PC-9 (cell line): ENCODE data around the gene KIT.

Source experiments
- EZH2 ChIP-seq: fragments of 200-600 bp; sonication (generic); IDR thresholded peaks from 2 replicates; pipeline ENCODE4 v1.8.0; 2017; ENCODE audit warnings: antibody characterized with exemption, low read depth
- TF ChIP-seq, protein P1 (sequence below): fragments of 200-600 bp; sonication (generic); conservative IDR thresholded peaks from 2 replicates; pipeline ENCODE4 v1.6.1; 2017; ENCODE audit warnings: mixed run types, antibody characterized with exemption, mild to moderate bottlenecking, moderate library complexity

DNA sequence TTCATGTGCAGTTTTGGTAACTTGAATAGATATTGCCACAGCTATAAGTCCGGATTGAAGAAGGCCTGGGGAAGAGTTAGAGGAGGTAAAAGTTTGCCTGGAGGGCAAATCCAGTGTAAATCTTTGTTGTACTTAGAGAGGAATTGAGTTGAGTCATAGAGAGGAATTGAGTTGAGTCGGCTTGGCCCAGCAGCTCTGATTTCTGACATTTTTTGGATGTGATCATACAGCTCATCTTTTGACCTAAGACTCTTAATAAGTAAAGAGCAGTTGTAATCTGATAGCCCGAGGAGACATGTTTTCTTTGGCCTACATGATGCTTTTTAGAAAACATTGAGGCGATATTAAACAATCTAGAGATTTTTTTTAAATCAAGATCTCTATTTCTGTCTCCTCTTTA lies 3.9 kb downstream of the KIT start:
- TF ChIP-seq EZH2: no peak
- TF ChIP-seq, protein P1, sequence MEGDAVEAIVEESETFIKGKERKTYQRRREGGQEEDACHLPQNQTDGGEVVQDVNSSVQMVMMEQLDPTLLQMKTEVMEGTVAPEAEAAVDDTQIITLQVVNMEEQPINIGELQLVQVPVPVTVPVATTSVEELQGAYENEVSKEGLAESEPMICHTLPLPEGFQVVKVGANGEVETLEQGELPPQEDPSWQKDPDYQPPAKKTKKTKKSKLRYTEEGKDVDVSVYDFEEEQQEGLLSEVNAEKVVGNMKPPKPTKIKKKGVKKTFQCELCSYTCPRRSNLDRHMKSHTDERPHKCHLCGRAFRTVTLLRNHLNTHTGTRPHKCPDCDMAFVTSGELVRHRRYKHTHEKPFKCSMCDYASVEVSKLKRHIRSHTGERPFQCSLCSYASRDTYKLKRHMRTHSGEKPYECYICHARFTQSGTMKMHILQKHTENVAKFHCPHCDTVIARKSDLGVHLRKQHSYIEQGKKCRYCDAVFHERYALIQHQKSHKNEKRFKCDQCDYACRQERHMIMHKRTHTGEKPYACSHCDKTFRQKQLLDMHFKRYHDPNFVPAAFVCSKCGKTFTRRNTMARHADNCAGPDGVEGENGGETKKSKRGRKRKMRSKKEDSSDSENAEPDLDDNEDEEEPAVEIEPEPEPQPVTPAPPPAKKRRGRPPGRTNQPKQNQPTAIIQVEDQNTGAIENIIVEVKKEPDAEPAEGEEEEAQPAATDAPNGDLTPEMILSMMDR: no peak
